Body of pancreas (tissue), 4 donors: ENCODE data around the gene SH3RF2.

ENCODE experiments used
- POLR2A ChIP-seq, 3 donors: fragments of 450-650 bp; IDR thresholded peaks; one replicate each; pipeline ENCODE4 v1.6.1; 2016; ENCODE audit warnings: antibody characterized with exemption in 3 of 3, mild to moderate bottlenecking in 2 of 3
- TF ChIP-seq, protein P1 (sequence below), 7 experiments: fragments of 450-650 bp in 4 of 7; fragments of 200-600 bp in 3 of 7; sonication (generic) in 3 of 7; IDR thresholded peaks; one replicate each; pipeline ENCODE4 v1.5.1; 2016 to 2019; ENCODE audit warnings: antibody characterized with exemption in 7 of 7

DNA sequence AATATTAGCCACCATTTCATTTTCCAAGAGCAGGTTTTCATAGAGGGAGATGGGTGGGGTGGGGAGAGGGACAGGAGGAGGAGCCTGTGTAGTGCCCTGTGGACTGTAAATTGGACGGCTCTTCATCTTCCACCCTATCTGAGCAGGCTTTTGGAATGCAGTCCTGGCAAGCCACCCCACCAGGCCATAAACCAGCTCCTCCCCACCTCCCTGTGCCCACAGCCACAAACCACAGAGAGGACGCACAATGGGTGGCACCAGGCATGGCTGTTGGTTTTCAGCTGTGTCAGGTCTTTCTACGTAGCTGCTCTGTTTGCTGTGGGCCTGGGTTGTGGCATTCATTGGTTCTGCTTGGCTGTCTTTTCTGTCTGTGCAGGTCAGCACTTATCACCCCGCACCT is 111.0 kb downstream of the SH3RF2 start:
- TF ChIP-seq POLR2A (IDR thresholded peaks at IDR 0.05): no peak
- TF ChIP-seq, protein P1, sequence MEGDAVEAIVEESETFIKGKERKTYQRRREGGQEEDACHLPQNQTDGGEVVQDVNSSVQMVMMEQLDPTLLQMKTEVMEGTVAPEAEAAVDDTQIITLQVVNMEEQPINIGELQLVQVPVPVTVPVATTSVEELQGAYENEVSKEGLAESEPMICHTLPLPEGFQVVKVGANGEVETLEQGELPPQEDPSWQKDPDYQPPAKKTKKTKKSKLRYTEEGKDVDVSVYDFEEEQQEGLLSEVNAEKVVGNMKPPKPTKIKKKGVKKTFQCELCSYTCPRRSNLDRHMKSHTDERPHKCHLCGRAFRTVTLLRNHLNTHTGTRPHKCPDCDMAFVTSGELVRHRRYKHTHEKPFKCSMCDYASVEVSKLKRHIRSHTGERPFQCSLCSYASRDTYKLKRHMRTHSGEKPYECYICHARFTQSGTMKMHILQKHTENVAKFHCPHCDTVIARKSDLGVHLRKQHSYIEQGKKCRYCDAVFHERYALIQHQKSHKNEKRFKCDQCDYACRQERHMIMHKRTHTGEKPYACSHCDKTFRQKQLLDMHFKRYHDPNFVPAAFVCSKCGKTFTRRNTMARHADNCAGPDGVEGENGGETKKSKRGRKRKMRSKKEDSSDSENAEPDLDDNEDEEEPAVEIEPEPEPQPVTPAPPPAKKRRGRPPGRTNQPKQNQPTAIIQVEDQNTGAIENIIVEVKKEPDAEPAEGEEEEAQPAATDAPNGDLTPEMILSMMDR (IDR thresholded peaks at IDR 0.05): no peak
